HCT116 (cell line): ENCODE measurements around the gene ATP2B3. TPM values are rescaled to one million over a fixed set of nuclear protein-coding genes. Genes with fewer than 3 reads are reported as not detected.

ENCODE experiments used
- ATAC-seq: fragments of 200-7000 bp; cut with Tn5 transposase; 2 replicates; pipeline ENCODE4 v1.9.1; 2020; ENCODE audit warnings: mild to moderate bottlenecking, moderate library complexity
- BruUV-seq: library from RNA; stranded (reverse); fragments of 400-500 nt; replicated peaks from 2 replicates; lab custom pipeline; 2021; lab: Mats Ljungman, UMichigan
- CTCF ChIA-PET: fragments of 300-600 bp; sonication (Branson Sonifier 250); formaldehyde crosslinking; loops from one replicate; lab custom pipeline; 2021; ENCODE audit warnings: antibody characterized with exemption; lab: Charles Lee
- POLR2A ChIA-PET: fragments of 300-600, 350-600 bp; sonication (Branson Sonifier 250); formaldehyde crosslinking; loops from one replicate; lab custom pipeline; 2021; ENCODE audit warnings: antibody characterized with exemption; lab: Charles Lee
- RAD21 ChIA-PET, 2 experiments: fragments of 300-600 bp; sonication (Branson Sonifier 250); formaldehyde crosslinking; loops; one replicate each; lab custom pipeline; 2023; ENCODE audit warnings: low total read pairs in 2 of 2; ENCODE audit not compliant: uncharacterized antibody in 2 of 2, unreplicated experiment in 2 of 2, low non-redundant PET in 1 of 2; lab: Charles Lee
- DNase-seq: peaks from one replicate; pipeline ENCODE4 v3.0.0-alpha.2; 2010; ENCODE audit warnings: low read depth, low spot score
- H2AFZ ChIP-seq: fragments of 200-600 bp; shearing (Covaris generic), sonication (generic); 2 replicates; pipeline ENCODE4 v1.6.1; 2017; ENCODE audit warnings: low read depth, mixed run types, mixed read lengths, antibody characterized with exemption, low read length; ENCODE audit not compliant: poor library complexity, severe bottlenecking
- H3K27ac ChIP-seq: 2 replicates; pipeline ENCODE4 v1.5.1; 2012; ENCODE audit warnings: low read depth, low read length
- H3K27me3 ChIP-seq: fragments of 200-600 bp; sonication (generic); 2 replicates; pipeline ENCODE4 v1.6.1; 2016; ENCODE audit warnings: mixed run types, low read length, mixed read lengths; ENCODE audit not compliant: insufficient read depth
- H3K36me3 ChIP-seq, 2 experiments: fragments of 200-500 bp in 1 of 2; fragments of 200-600 bp in 1 of 2; sonication (Bioruptor generic) in 1 of 2; sonication (generic) in 1 of 2; 2 replicates each; pipeline versions ENCODE4 v1.5.1 to v1.6.1; 2014 to 2016; ENCODE audit warnings: low read length in 2 of 2, inconsistent platforms in 1 of 2, mixed read lengths in 1 of 2, mixed run types in 1 of 2; ENCODE audit not compliant: insufficient read depth in 2 of 2, control insufficient read depth in 1 of 2
- H3K4me1 ChIP-seq, 2 experiments: fragments of 200-600 bp in 1 of 2; sonication (generic) in 1 of 2; 2 replicates each; pipeline versions ENCODE4 v1.5.1 to v1.6.1; 2012 to 2017; ENCODE audit warnings: low read length in 2 of 2, inconsistent platforms in 1 of 2, mild to moderate bottlenecking in 1 of 2, mixed read lengths in 1 of 2, mixed run types in 1 of 2, moderate library complexity in 1 of 2; ENCODE audit not compliant: insufficient read depth in 2 of 2, control insufficient read depth in 1 of 2
- H3K4me2 ChIP-seq: fragments of 200-600 bp; sonication (generic); 2 replicates; pipeline ENCODE4 v1.6.1; 2017; ENCODE audit warnings: mixed run types, low read length, mixed read lengths
- H3K4me3 ChIP-seq, 2 experiments: fragments of 200-600 bp in 1 of 2; sonication (generic) in 1 of 2; replicated peaks in 1 of 2; 2 replicates each; pipeline ENCODE4 v1.5.1; 2011 to 2016; ENCODE audit warnings: low read length in 2 of 2, control low read depth in 1 of 2, low read depth in 1 of 2, mild to moderate bottlenecking in 1 of 2, mixed read lengths in 1 of 2, mixed run types in 1 of 2
- H3K79me2 ChIP-seq: fragments of 200-600 bp; sonication (generic); 2 replicates; pipeline ENCODE4 v1.6.1; 2017; ENCODE audit warnings: mild to moderate bottlenecking, mixed run types, low read length, moderate library complexity, mixed read lengths; ENCODE audit not compliant: insufficient read depth
- H3K9ac ChIP-seq: fragments of 200-600 bp; sonication (generic); 2 replicates; pipeline ENCODE4 v1.6.1; 2016; ENCODE audit warnings: low read length, mixed read lengths
- H3K9me2 ChIP-seq: fragments of 200-600 bp; sonication (generic), shearing (Covaris generic); 2 replicates; pipeline ENCODE4 v1.6.1; 2017; ENCODE audit warnings: mixed run types, mild to moderate bottlenecking, moderate library complexity; ENCODE audit not compliant: insufficient read depth
- H3K9me3 ChIP-seq, 2 experiments: fragments of 200-500 bp in 1 of 2; fragments of 200-600 bp in 1 of 2; sonication (Bioruptor generic) in 1 of 2; sonication (generic) in 1 of 2; 2 replicates each; pipeline ENCODE4 v1.6.1; 2014 to 2017; ENCODE audit warnings: low read length in 2 of 2, mixed read lengths in 2 of 2, inconsistent platforms in 1 of 2, low read depth in 1 of 2, mild to moderate bottlenecking in 1 of 2, mixed run types in 1 of 2, moderate library complexity in 1 of 2; ENCODE audit not compliant: control insufficient read depth in 1 of 2, insufficient read depth in 1 of 2
- H4K20me1 ChIP-seq: fragments of 200-600 bp; sonication (generic), shearing (Covaris generic); 2 replicates; pipeline ENCODE4 v1.6.1; 2017; ENCODE audit warnings: mixed run types, mild to moderate bottlenecking, moderate library complexity; ENCODE audit not compliant: insufficient read depth
- ATF3 ChIP-seq: IDR thresholded peaks from 2 replicates; pipeline ENCODE4 v1.6.1; 2012
- CBX3 ChIP-seq: IDR thresholded peaks from 2 replicates; pipeline ENCODE4 v1.6.1; 2012; ENCODE audit warnings: low read depth
- EGR1 ChIP-seq: IDR thresholded peaks from 2 replicates; pipeline ENCODE4 v1.6.1; 2012; ENCODE audit warnings: low read depth
- ELF1 ChIP-seq: IDR thresholded peaks from 2 replicates; pipeline ENCODE4 v1.6.1; 2012; ENCODE audit warnings: low read depth, borderline replicate concordance
- EZH2phosphoT487 ChIP-seq: fragments of 200-600 bp; IDR thresholded peaks from 2 replicates; pipeline ENCODE4 v1.6.1; 2018; ENCODE audit warnings: antibody characterized with exemption, borderline replicate concordance
- FOSL1 ChIP-seq: IDR thresholded peaks from 2 replicates; pipeline ENCODE4 v1.6.1; 2012; ENCODE audit warnings: low read depth
- JUND ChIP-seq: IDR thresholded peaks from 2 replicates; pipeline ENCODE4 v1.6.1; 2012
- MAX ChIP-seq: IDR thresholded peaks from 2 replicates; pipeline ENCODE4 v1.6.1; 2012
- POLR2AphosphoS5 ChIP-seq: IDR thresholded peaks from 2 replicates; pipeline ENCODE4 v1.6.1; 2011; ENCODE audit warnings: mild to moderate bottlenecking, low read depth, low read length, moderate library complexity
- REST ChIP-seq: IDR thresholded peaks from 2 replicates; pipeline ENCODE4 v1.6.1; 2012; ENCODE audit warnings: low read depth
- SIN3A ChIP-seq: IDR thresholded peaks from 2 replicates; pipeline ENCODE4 v1.6.1; 2012; ENCODE audit warnings: low read depth
- ZBTB33 ChIP-seq: IDR thresholded peaks from 2 replicates; pipeline ENCODE4 v1.6.1; 2011; ENCODE audit warnings: mild to moderate bottlenecking, low read length, moderate library complexity; ENCODE audit not compliant: insufficient replicate concordance; ENCODE audit errors: extremely low read depth
- ZFX ChIP-seq: fragments of 450-650 bp; IDR thresholded peaks from 2 replicates; pipeline ENCODE4 v1.6.1; 2017
- intact Hi-C: fragments of 100-400 bp; cut with micrococcal nuclease; formaldehyde crosslinking; loops from 2 replicates; pipeline ENCODE4 v1.10.0; 2022
- total RNA-seq: library from RNA; stranded (reverse); gene quantifications from one replicate; pipeline ENCODE4 v1.2.1, GENCODE V29; 2021; ENCODE audit not compliant: unreplicated experiment

Gene ATP2B3
- total RNA-seq, 1 experiment from 2014 or later: not detected

GRCh38 chrX:153495903-153496589 lies 21.4 kb upstream of the ATP2B3 start:
- no peak for DNase-seq
- BruUV-seq: no TSS peak
- POLR2A ChIA-PET: no interaction called here
- Histone ChIP-seq H3K9me3 (no peaks in the 10 kb centered on the region), H3K27ac (no peak overlapping the region), H3K27me3 (no peaks in the 10 kb centered on the region), H3K4me2 (no peak overlapping the region), H3K9ac (no peak overlapping the region), H3K9me2 (no peaks in the 10 kb centered on the region), H3K4me1 (no peaks in the 10 kb centered on the region), H3K79me2 (no peaks in the 10 kb centered on the region), H2AFZ (no peak overlapping the region), H4K20me1 (no peaks in the 10 kb centered on the region), H3K36me3 (no peaks in the 10 kb centered on the region), H3K4me3 (no peak overlapping the region)
- RAD21 ChIA-PET: no interaction called here
- CTCF ChIA-PET: interaction anchor here (1.1 kb wide), 1 partner anchor 26 kb away, joined by 3 read pairs; the partner anchor contains the start of gene HAUS7
- no peak for TF ChIP-seq REST
- no peak for TF ChIP-seq ELF1
- no peak for TF ChIP-seq CBX3
- TF ChIP-seq MAX: no peak
- TF ChIP-seq ZBTB33: no peak
- no peak for TF ChIP-seq EZH2phosphoT487
- TF ChIP-seq EGR1: no peak
- TF ChIP-seq SIN3A: no peak
- no peak for TF ChIP-seq ZFX
- TF ChIP-seq ATF3: no peak
- no peak for TF ChIP-seq POLR2AphosphoS5
- TF ChIP-seq FOSL1: no peak
- no peak for TF ChIP-seq JUND
- intact Hi-C loops: no loop called here
- ATAC-seq: no peak
